Eye (tissue), 1 donor: Measurements from ENCODE around the gene WDR47.
"Not testable (repeated sequence)": the region's sequence is repeated elsewhere in the genome, so short reads cannot be mapped to it uniquely, and the experiment has no call there.

Experiments used
- DNase-seq: peaks from one replicate; pipeline ENCODE4 v3.0.0-alpha.2; 2015

WDR47 gene

DNA sequence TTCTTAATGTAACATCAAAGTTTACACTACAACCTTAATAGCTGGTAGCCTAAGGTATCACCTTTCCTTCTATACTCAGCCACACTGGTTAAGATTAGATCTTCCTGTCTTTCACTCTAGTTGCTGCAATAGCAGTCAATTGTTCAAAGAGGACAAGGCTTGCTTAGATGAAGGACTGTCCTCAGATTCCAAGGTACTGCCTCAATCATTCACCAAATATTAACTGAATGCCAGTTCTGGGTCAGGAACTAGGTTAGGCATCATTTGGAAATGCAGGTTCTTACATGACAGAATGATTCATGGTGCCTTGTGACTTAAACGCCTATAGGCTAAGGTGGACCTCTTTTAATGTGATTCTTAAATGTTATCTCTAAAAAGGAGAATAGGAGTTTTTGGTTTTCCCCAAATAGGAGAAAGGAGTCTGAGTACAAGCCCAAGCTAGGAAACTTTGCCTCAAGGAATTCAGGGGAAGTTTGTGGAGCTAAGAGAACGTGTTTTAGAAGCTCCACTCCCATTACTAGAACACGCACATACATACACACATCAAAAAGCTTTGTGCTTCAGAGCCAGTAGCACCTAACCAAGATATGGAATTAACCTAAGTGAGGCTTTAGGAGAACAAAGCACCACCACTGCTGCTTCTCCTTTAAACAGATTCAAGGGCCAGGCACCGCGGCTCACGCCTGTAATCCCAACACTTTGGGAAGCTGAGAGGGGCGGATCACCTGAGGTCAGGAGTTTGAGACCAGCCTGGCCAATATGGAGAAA is 8.5 kb upstream of the WDR47 start:
- no peak for DNase-seq

DNA sequence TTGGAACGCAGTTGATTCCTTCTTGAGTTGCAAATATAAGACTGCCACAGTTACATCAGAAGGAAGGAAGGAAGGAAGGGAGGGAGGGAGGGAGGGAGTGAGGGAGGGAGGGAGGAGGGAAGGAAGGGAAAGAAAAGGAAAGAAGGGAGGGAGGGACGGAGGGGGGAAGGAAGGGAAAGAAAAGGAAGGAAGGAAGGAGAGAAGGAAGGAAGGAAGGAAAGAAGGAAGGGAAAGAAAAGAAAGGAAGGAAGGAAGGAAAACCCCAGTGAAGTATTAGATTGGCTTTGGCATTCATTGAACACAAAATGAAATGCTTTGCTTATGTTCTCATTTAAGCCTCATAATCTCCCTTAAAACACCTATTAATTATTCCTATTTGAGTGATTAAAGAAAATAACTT is 6.4 kb upstream of the WDR47 start:
- DNase-seq: no peak

DNA sequence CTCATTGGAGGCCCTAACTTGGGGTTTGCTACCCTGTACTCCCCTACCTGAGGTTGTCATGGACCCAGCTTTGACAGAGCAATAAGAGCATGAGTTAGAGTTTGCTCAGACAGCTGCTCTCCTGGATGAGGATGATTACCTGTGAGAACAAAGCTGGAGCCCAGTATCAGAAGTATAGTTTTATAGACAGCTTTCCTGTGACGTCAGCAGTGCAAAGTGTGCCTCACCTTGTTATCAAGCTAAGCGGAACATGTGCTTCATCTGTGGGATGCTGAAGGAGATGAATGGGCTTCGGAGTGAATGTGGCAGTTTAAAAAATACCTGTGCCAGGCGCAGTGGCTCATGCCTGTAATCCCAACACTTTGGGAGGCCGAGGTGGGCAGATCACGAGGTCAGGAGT is 5.4 kb upstream of the WDR47 start:
- DNase-seq: no peak

DNA sequence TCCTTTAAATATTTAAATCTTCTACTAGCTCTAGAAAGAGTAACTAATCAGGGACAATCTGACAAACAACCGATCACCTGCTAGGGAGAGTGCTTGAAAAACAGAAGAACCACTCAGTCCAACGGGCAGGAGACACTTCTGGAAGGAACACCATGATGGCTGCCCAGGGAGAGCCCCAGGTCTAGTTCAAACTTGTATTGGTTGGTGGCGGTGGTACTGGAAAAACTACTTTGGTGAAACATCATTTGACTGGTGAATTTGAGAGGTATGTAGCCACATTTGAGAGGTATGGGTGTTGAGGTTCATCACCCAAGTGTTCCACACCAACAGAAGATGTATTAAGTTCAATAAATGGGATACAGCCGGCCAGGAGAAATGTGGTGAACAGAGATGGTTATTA is 4.8 kb upstream of the WDR47 start:
- no peak for DNase-seq

DNA sequence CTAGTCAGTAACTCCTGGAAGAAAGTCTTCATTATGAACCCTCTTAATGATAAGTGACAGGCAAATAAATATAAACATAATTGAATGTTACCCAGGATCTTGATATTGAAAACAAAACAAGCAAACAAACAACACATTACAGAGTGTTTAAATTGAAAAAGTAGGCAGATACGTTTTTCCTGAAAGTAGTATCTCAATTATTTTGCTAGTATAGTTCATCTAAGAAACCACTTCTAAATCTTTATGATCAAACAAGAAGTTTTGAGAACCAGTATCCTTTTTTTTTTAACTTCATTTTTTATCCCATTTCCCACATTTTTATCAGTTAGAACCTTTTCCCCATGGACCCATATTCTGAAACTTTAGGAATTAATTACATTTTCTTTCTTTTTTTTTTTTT is 3.7 kb upstream of the WDR47 start:
- DNase-seq: no peak

- DNase-seq: peak; percentile 79
Observed at GRCh38 chr1:109040989-109041620, 797 bp downstream of the WDR47 start.

DNA sequence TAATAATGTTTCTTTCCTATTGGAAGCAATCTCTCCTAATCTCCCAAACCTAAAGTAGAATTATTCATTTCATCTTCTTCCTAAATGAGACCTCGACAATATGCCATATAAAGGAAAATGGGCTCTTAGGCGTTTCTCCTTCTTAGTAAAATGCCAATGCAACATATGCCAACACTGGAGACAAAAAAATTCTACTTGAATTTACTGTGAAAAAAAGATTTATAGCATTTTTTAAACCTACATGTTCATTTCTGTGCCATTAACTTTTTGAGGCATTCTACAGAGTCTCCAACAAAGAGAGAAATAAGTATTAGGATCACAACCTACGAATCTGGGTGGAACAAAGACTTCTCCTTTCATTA is 1.3 kb downstream of the WDR47 start:
- no peak for DNase-seq

GRCh38 chr1:109034382-109034781 is 7.5 kb downstream of the WDR47 start:
- DNase-seq: no peak

GRCh38 chr1:109029493-109029892 is 12.4 kb downstream of the WDR47 start:
- not testable (repeated sequence) for DNase-seq

DNA sequence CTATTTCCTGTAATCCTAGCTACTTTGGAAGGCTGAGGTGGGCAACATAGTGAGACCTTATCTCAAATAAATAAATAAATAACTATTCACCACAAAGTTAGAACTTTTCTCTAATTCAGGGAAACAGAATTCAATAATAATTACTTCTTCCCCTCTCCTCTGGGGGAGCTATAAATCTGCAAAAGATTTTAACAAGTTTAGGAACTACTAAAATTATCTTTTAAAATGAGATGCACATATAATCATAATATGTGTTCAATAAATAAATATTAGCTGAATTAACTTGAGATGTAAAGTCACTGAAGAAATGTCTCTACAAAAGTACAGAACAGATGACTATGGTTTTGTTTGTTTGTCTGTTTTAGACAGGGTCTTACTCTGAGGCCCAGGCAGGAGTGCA is 14.1 kb downstream of the WDR47 start:
- DNase-seq: no peak

- no peak for DNase-seq
Observed at GRCh38 chr1:109025694-109026093, 16.2 kb downstream of the WDR47 start.

DNA sequence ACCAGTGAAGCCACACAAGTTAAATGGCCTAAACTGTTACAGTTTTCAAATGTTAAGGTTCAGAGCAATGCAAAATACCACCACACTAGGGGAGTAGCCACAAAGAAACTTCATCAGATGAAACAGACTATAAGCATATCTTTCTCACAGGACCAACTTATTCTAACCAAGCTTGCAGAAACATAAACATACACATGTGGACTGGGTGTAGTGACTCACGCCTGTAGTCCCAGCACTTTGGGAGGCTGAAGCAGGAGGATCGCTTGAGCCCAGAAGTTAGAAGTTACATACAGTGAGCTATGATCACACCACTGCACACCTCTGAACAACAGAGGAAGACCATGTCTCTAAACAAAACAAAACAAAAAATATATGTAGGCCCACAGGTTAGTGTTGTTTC is 17.3 kb downstream of the WDR47 start:
- DNase-seq: no peak

- DNase-seq: no peak
Observed at GRCh38 chr1:109020693-109021257, 21.1 kb downstream of the WDR47 start.

GRCh38 chr1:109017719-109018118 is 24.2 kb downstream of the WDR47 start:
- DNase-seq: not testable (repeated sequence)

GRCh38 chr1:109017134-109017533 is 24.8 kb downstream of the WDR47 start:
- no peak for DNase-seq

GRCh38 chr1:109011335-109011734 is 30.6 kb downstream of the WDR47 start:
- no peak for DNase-seq

GRCh38 chr1:108996622-108997021 is 45.3 kb downstream of the WDR47 start:
- not testable (repeated sequence) for DNase-seq

- no peak for DNase-seq
Observed at GRCh38 chr1:108983114-108983513, 58.8 kb downstream of the WDR47 start.

DNA sequence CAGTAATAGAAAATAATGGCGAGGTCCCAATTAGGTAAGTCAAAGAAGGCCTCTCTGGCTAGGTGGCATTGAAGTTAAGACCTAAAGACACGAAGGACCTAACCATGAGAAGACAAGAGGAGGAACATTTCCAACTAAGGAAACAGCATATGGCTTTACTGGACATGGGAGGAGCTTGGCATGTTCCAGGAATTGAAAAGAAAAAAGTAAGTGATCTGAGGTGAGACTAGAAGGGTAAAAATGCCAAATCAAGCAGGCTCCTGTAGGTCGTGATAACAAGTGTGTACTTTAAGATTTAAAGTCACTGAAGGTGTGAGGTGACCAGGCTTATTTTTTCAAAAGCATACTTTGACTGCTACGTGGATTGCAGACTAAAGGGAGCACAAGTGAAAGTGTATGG is 65.2 kb downstream of the WDR47 start:
- no peak for DNase-seq

- no peak for DNase-seq
Observed at GRCh38 chr1:108972951-108973350, 69.0 kb downstream of the WDR47 start.

DNA sequence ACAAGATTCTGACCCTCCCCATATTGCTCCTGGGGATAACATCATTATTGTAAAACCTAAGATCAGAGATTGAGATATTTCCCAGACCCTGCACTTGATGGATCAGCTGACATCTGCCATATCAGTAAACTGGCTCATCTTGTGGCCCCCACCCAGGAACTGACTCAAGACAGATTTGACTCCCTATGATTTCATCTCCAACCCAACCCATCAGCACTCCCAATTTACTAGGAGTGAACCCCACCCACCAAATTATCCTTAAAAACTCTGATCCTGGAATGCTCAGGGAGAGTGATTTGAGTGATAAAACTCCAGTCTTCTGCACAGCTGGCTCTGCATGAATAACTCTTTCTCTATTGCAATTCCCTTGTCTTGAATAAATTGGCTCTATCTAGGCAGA is 72.6 kb downstream of the WDR47 start:
- DNase-seq: no peak

- peak; percentile 96 for DNase-seq
Observed at GRCh38 chr1:108963052-108963686, 78.7 kb downstream of the WDR47 start, which contains the start of gene CLCC1. TSS of gene CLCC1 (minus strand) at chr1:108963484. CDS start at chr1:108950437, 13,047 bp downstream.

- DNase-seq: no peak
Observed at GRCh38 chr1:108962681-108963051, 79.2 kb downstream of the WDR47 start.
